HepG2 (cell line): Measurements from ENCODE around the gene FRMD1. TPM values are rescaled to one million over a fixed set of nuclear protein-coding genes. Genes with fewer than 3 reads are reported as not detected.

ENCODE experiments used
- ATAC-seq: fragments of 200-7000 bp; cut with Tn5 transposase; 3 replicates; pipeline ENCODE4 v1.9.1; 2020; ENCODE audit warnings: mild to moderate bottlenecking, moderate library complexity
- BruUV-seq: library from RNA; stranded (reverse); fragments of 400-500 nt; replicated peaks from 2 replicates; lab custom pipeline; 2021; lab: Mats Ljungman, UMichigan
- CTCF ChIA-PET: fragments of 300-600 bp; formaldehyde crosslinking; extraction: SDS; loops from one replicate; lab custom pipeline; 2021; ENCODE audit warnings: low total read pairs, inconsistent platforms, low intra/inter-chr PET ratio; lab: Yijun Ruan, JAX
- POLR2A ChIA-PET: fragments of 350-600 bp; sonication (Branson Sonifier 250); formaldehyde crosslinking; loops from one replicate; lab custom pipeline; 2020; ENCODE audit warnings: antibody characterized with exemption, inconsistent platforms; lab: Yijun Ruan, JAX
- DNase-seq: peaks from one replicate; pipeline ENCODE4 v3.0.0-alpha.2; 2015; ENCODE audit warnings: low spot score
- FAIRE-seq: peaks from 3 replicates; lab custom pipeline; 2011; peaks lifted over from hg19 to GRCh38; lab: Jason Lieb, UNC
- H2AFZ ChIP-seq: one replicate; pipeline ENCODE4 v1.6.1; 2011; ENCODE audit warnings: low read length, inconsistent platforms
- H3K27ac ChIP-seq: fragments of 300-600 bp; 3 replicates; pipeline ENCODE4 v1.8.0; 2011; ENCODE audit warnings: mixed run types, mild to moderate bottlenecking, mixed read lengths, low read length, inconsistent platforms; ENCODE audit not compliant: insufficient read depth; ENCODE audit errors: extremely low read length
- H3K27me3 ChIP-seq, 2 experiments: fragments of 200-600 bp in 1 of 2; 2 replicates in 1 of 2; 3 replicates in 1 of 2; pipeline versions ENCODE4 v1.6.0 to v1.8.0; 2011; ENCODE audit warnings: low read length in 2 of 2, mild to moderate bottlenecking in 2 of 2, moderate library complexity in 2 of 2, inconsistent platforms in 1 of 2; ENCODE audit not compliant: insufficient read depth in 2 of 2, control insufficient read depth in 1 of 2
- H3K36me3 ChIP-seq, 2 experiments: fragments of 200-600 bp in 1 of 2; replicated peaks in 1 of 2; 2 replicates in 1 of 2; 3 replicates in 1 of 2; pipeline versions ENCODE4 v1.5.1 to v1.8.0; 2011; ENCODE audit warnings: low read length in 2 of 2, inconsistent platforms in 1 of 2; ENCODE audit not compliant: insufficient read depth in 2 of 2, control insufficient read depth in 1 of 2
- H3K4me1 ChIP-seq: 2 replicates; pipeline ENCODE4 v1.5.1; 2012; ENCODE audit warnings: low read length, inconsistent platforms; ENCODE audit not compliant: insufficient read depth
- H3K4me2 ChIP-seq: 2 replicates; pipeline ENCODE4 v1.6.0; 2011; ENCODE audit warnings: low read depth, low read length, inconsistent platforms
- H3K4me3 ChIP-seq, 3 experiments: fragments of 200-600 bp in 1 of 3; sonication (generic), shearing (Covaris generic) in 1 of 3; replicated peaks in 1 of 3; 2 replicates each; pipeline ENCODE4 v1.5.1; 2011 to 2016; ENCODE audit warnings: low read length in 3 of 3, inconsistent platforms in 2 of 3, low read depth in 2 of 3, mild to moderate bottlenecking in 2 of 3, control low read depth in 1 of 3, mixed read lengths in 1 of 3; ENCODE audit not compliant: insufficient read depth in 1 of 3
- H3K79me2 ChIP-seq: one replicate; pipeline ENCODE4 v1.6.1; 2011; ENCODE audit warnings: low read length, inconsistent platforms; ENCODE audit not compliant: insufficient read depth
- H3K9ac ChIP-seq: 2 replicates; pipeline ENCODE4 v1.6.0; 2011; ENCODE audit warnings: mild to moderate bottlenecking, low read depth, low read length, inconsistent platforms; ENCODE audit not compliant: insufficient read depth
- H3K9me3 ChIP-seq: 2 replicates; pipeline ENCODE4 v1.5.1; 2012; ENCODE audit warnings: mild to moderate bottlenecking, low read length
- H4K20me1 ChIP-seq: 2 replicates; pipeline ENCODE4 v1.6.0; 2011; ENCODE audit warnings: inconsistent platforms, mild to moderate bottlenecking, low read length, moderate library complexity; ENCODE audit not compliant: insufficient read depth
- HNRNPH1 ChIP-seq: fragments of 200-400 bp; formaldehyde crosslinking; optimal IDR thresholded peaks from 2 replicates; pipeline ENCODE3; 2017; ENCODE audit warnings: mild to moderate bottlenecking, low read depth, low read length
- HNRNPL ChIP-seq: fragments of 200-400 bp; formaldehyde crosslinking; IDR thresholded peaks from 2 replicates; pipeline ENCODE4 v1.6.1; 2017; ENCODE audit warnings: mild to moderate bottlenecking, low read depth, low read length
- KMT2B ChIP-seq: IDR thresholded peaks from 2 replicates; pipeline ENCODE4 v1.6.1; 2016; ENCODE audit warnings: missing genetic modification reagents, missing compliant biosample characterization
- MAFG ChIP-seq: sonication (generic); formaldehyde crosslinking; IDR thresholded peaks from 2 replicates; pipeline ENCODE4 v1.5.1; 2020; ENCODE audit warnings: mild to moderate bottlenecking, missing genetic modification reagents
- MZF1 ChIP-seq: sonication (generic); formaldehyde crosslinking; IDR thresholded peaks from 2 replicates; pipeline ENCODE4 v1.8.1; 2023; ENCODE audit warnings: mild to moderate bottlenecking, missing genetic modification reagents, borderline replicate concordance
- NFKB2 ChIP-seq: sonication (generic); formaldehyde crosslinking; IDR thresholded peaks from 2 replicates; pipeline ENCODE4 v1.4.0; 2020; ENCODE audit warnings: missing genetic modification reagents, borderline replicate concordance
- NFYC ChIP-seq: IDR thresholded peaks from 2 replicates; pipeline ENCODE4 v1.6.1; 2016; ENCODE audit warnings: missing genetic modification reagents, missing compliant biosample characterization
- POGK ChIP-seq: sonication (generic); formaldehyde crosslinking; conservative IDR thresholded peaks from 2 replicates; pipeline ENCODE4 v1.8.0; 2022; ENCODE audit warnings: mild to moderate bottlenecking, moderate library complexity, missing genetic modification reagents
- REPIN1 ChIP-seq: sonication (generic); formaldehyde crosslinking; IDR thresholded peaks from 2 replicates; pipeline ENCODE4 v1.8.0; 2022; ENCODE audit warnings: missing genetic modification reagents, low read depth, mild to moderate bottlenecking, borderline replicate concordance
- TBL1XR1 ChIP-seq: fragments of 150-350 bp; IDR thresholded peaks from 2 replicates; pipeline ENCODE4 v1.6.1; 2014; ENCODE audit warnings: borderline replicate concordance, low read length; ENCODE audit not compliant: partially characterized antibody
- TRIM24 ChIP-seq: sonication (generic); formaldehyde crosslinking; IDR thresholded peaks from 2 replicates; pipeline ENCODE4 v1.8.0; 2022; ENCODE audit warnings: mild to moderate bottlenecking, missing genetic modification reagents
- ZNF263 ChIP-seq: sonication (generic); formaldehyde crosslinking; IDR thresholded peaks from 2 replicates; pipeline ENCODE4 v1.4.0; 2020; ENCODE audit warnings: missing genetic modification reagents
- ZNF597 ChIP-seq: sonication (generic); formaldehyde crosslinking; IDR thresholded peaks from 2 replicates; pipeline ENCODE4 v1.5.0; 2020; ENCODE audit warnings: missing genetic modification reagents
- WGBS: methylation state at CpG from one replicate; pipeline ENCODE4 v1.1.6; 2017; ENCODE audit warnings: low lambda C conversion rate; 5-methylcytosine and 5-hydroxymethylcytosine counted together
- in situ Hi-C: cut with HindIII; loops from 2 replicates; pipeline ENCODE4 v1.10.0; 2017; ENCODE audit warnings: low pct_unique_long_range_greater_than_20kb; ENCODE audit not compliant: extremely low pct_ligation_motif_present
- intact Hi-C: fragments of 100-400 bp; cut with micrococcal nuclease; formaldehyde crosslinking; loops from one replicate; pipeline ENCODE4 v1.10.0; 2022; ENCODE audit not compliant: unreplicated experiment
- polyA plus RNA-seq, 8 experiments: library from polyadenylated mRNA; depleted of rRNA in 3 of 8; stranded (reverse) in 7 of 8; unstranded in 1 of 8; fragments of >200 nt; fragmentation: Illumina TruSeq in 4 of 8; extraction: Trizol in 4 of 8; gene quantifications; 2 replicates each; pipeline versions ENCODE4 v1.2.1 to v1.2.3, GENCODE V29; 2011 to 2016; ENCODE audit warnings: low read depth in 4 of 8, missing spikeins in 1 of 8, mixed read lengths in 1 of 8; ENCODE audit not compliant: insufficient read depth in 1 of 8
- total RNA-seq, 5 experiments: library from RNA; depleted of rRNA; stranded (reverse); fragments of >200 nt; fragmentation: Illumina TruSeq; extraction: Trizol; gene quantifications; 2 replicates each; pipeline ENCODE4 v1.2.3, GENCODE V29; 2016; ENCODE audit warnings: low read depth in 1 of 5

FRMD1 gene
- total and polyA plus RNA-seq, 2 of the 13 experiments (the other 11 are each of a cell fraction or from before 2014, with no cell fraction given): 0.01 TPM; not detected in 1

DNA sequence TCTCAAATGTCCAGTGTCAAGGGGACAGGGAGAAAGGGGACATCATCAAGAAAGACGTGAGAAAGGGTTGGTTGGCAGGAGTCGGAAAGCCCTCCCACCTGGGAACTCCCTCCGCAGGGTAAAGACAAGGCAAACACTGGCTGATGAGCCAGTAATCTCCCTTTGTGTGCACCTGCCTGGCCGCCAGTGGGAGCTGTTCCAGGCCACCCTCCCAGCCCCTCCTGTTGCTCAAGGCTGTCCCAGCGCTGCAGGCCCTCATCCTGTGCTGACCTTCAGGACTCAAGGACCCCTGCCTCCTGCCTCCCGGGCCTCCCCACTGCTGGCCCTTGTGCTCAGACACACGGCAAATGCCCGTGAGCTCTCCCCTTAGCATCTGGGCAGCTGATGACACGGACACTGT is 7.4 kb downstream of the FRMD1 start (continued):
- TF ChIP-seq TBL1XR1 (no peak), NFYC (CRISPR knock-in tag) (no peak), POGK (CRISPR knock-in tag) (no peak), TRIM24 (CRISPR knock-in tag) (no peak), HNRNPH1 (no peak), REPIN1 (0 out of 2 replicates have a peak, but pooled peaks have one; percentile 50), HNRNPL (no peak), ZNF597 (CRISPR knock-in tag) (no peak), MAFG (CRISPR knock-in tag) (no peak)

DNA sequence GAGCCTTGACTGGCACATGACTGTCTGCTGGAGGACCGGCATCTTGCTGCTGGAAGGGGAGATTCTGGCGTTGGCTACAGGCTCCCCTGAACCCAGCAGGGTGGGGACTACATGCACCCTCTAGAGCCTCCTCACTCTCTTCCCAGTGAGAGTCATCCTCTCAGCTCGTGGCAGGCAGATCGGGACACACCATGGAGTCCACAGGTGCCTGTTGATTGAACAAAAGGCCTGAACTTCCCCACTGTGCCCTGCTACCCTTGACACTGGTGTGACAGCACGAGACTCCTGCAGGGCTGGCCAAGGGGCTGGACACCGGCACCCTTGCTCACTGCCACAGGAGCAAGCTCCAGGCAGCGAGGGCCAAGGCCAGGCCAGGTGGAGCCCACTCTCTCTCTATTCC is 8.2 kb downstream of the FRMD1 start:
- no peak for TF ChIP-seq KMT2B
- TF ChIP-seq ZNF263 (CRISPR knock-in tag): no peak
- no peak for TF ChIP-seq MZF1 (CRISPR knock-in tag)
- no peak for TF ChIP-seq NFKB2 (CRISPR knock-in tag)
- TF ChIP-seq, all 625 proteins: peak for 0
- 40% methylated on average over 7 of the region's 7 CpGs for WGBS
- Histone ChIP-seq H3K27me3 (peaks cover 11 to 58% of the 10 kb centered on the region in 2 experiments; a peak in 4 of 5 replicates), H3K9me3 (no peaks in the 10 kb centered on the region), H3K27ac (no peak overlapping the region), H3K4me3 (no peak overlapping the region), H3K4me2 (no peak overlapping the region), H3K4me1 (no peaks in the 10 kb centered on the region), H3K36me3 (no peaks in the 10 kb centered on the region), H4K20me1 (no peaks in the 10 kb centered on the region; the same call in 1 of the 2 replicates), H3K9ac (no peak overlapping the region), H3K79me2 (no peaks in the 10 kb centered on the region), H2AFZ (no peak overlapping the region)
- in situ Hi-C loops (no loop called here), intact Hi-C loops (loop anchor here (1.0 kb wide), 1 partner anchor 62 kb away; no protein-coding TSS in a partner anchor)
- ChIA-PET POLR2A (no interaction called here), CTCF (no interaction called here)
- ATAC-seq: peak; percentile 11
- no peak for FAIRE-seq
- BruUV-seq: no TSS peak
- DNase-seq: no peak
